ENCODE data around the gene MIGA2. TPM values are rescaled to one million over a fixed set of nuclear protein-coding genes. Genes with fewer than 3 reads are reported as not detected.
A peak's percentile ranks its signal among the peaks of the same experiment; 100 is the strongest.

The MIGA2 gene
- total and polyA plus RNA-seq, 2 donors = 14.4 to 43.0 TPM

GRCh38 chr9:129074106-129074505 lies 37.7 kb downstream of the MIGA2 start:
- WGBS = 99% methylated on average over 3 of the region's 3 CpGs
- Histone ChIP-seq H3K27me3 (ENCODE audit: control insufficient read depth in 2 of 2, insufficient read depth in 1 of 2, low read length in 1 of 2) (no peaks in the 10 kb centered on the region), H3K27ac (ENCODE audit: low read depth in 1 of 2, low read length in 1 of 2) (no peak overlapping the region), H3K4me3 (ENCODE audit: low read length in 2 of 2) (no peak overlapping the region), H3K36me3 (ENCODE audit: control insufficient read depth in 2 of 2, insufficient read depth in 2 of 2, low read length in 1 of 2) (peaks cover 5 to 9% of the 10 kb centered on the region in 2 donors), H3K4me1 (ENCODE audit: control insufficient read depth in 2 of 2, insufficient read depth in 2 of 2, low read length in 2 of 2) (peaks cover 22 to 38% of the 10 kb centered on the region in 2 donors), H3K9me3 (ENCODE audit: control insufficient read depth in 2 of 2, insufficient read depth in 1 of 2, low read length in 1 of 2) (peaks cover 0 to 6% of the 10 kb centered on the region in 2 donors)
- no peak for DNase-seq (ENCODE audit: low read depth in 6 of 9, low spot score in 9 of 9)

- Histone ChIP-seq H3K27ac (ENCODE audit: low read depth in 1 of 2, low read length in 1 of 2) (no peak overlapping the region), H3K9me3 (ENCODE audit: control insufficient read depth in 2 of 2, insufficient read depth in 1 of 2, low read length in 1 of 2) (peaks cover 0 to 3% of the 10 kb centered on the region in 2 donors), H3K4me3 (ENCODE audit: low read length in 2 of 2) (no peak overlapping the region), H3K4me1 (ENCODE audit: control insufficient read depth in 2 of 2, insufficient read depth in 2 of 2, low read length in 2 of 2) (peaks cover 9 to 25% of the 10 kb centered on the region in 2 donors), H3K36me3 (ENCODE audit: control insufficient read depth in 2 of 2, insufficient read depth in 2 of 2, low read length in 1 of 2) (peaks cover 3 to 5% of the 10 kb centered on the region in 2 donors), H3K27me3 (ENCODE audit: control insufficient read depth in 2 of 2, insufficient read depth in 1 of 2, low read length in 1 of 2) (no peaks in the 10 kb centered on the region)
- 98% methylated on average over 16 of the region's 16 CpGs for WGBS
- no peak for DNase-seq (ENCODE audit: low read depth in 6 of 9, low spot score in 9 of 9)
These were observed 39.7 kb downstream of the MIGA2 start for GRCh38 chr9:129075996-129076639.

DNA sequence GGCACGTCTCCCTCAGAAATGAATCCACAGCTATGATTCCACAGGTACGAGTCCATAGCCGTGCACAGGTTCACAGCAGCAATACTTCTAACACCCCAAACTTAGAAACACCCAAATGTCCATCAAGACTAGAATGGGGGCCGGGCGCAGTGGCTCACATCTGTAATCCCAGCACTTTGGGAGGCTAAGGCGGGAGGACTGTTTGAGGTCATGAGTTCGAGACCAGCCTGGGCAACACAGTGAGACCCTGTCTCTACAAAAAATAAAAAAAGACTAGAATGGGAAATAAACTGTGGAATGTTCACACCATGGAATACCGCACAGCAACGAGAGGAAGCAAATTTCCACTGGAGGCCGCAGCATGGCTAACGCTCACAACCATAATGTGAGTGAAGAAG lies 40.2 kb downstream of the MIGA2 start:
- H3K4me1 ChIP-seq (ENCODE audit: control insufficient read depth in 2 of 2, insufficient read depth in 2 of 2, low read length in 2 of 2) = peaks cover 6 to 22% of the 10 kb centered on the region in 2 donors
- DNase-seq (ENCODE audit: low read depth in 6 of 9, low spot score in 9 of 9) = no peak
- no peak overlapping the region for H3K4me3 ChIP-seq (ENCODE audit: low read length in 2 of 2)
- WGBS = 98% methylated on average over 11 of the region's 11 CpGs
- peaks cover 0 to 5% of the 10 kb centered on the region in 2 donors for H3K36me3 ChIP-seq (ENCODE audit: control insufficient read depth in 2 of 2, insufficient read depth in 2 of 2, low read length in 1 of 2)
- H3K27ac ChIP-seq (ENCODE audit: low read depth in 1 of 2, low read length in 1 of 2) = no peak overlapping the region
- H3K27me3 ChIP-seq (ENCODE audit: control insufficient read depth in 2 of 2, insufficient read depth in 1 of 2, low read length in 1 of 2) = no peaks in the 10 kb centered on the region
- peaks cover 0 to 3% of the 10 kb centered on the region in 2 donors for H3K9me3 ChIP-seq (ENCODE audit: control insufficient read depth in 2 of 2, insufficient read depth in 1 of 2, low read length in 1 of 2)

- no peak for DNase-seq (ENCODE audit: low read depth in 6 of 9, low spot score in 9 of 9)
- Histone ChIP-seq H3K36me3 (ENCODE audit: control insufficient read depth in 2 of 2, insufficient read depth in 2 of 2, low read length in 1 of 2) (no peaks in the 10 kb centered on the region), H3K4me1 (ENCODE audit: control insufficient read depth in 2 of 2, insufficient read depth in 2 of 2, low read length in 2 of 2) (peaks cover 7 to 22% of the 10 kb centered on the region in 2 donors), H3K27ac (ENCODE audit: low read depth in 1 of 2, low read length in 1 of 2) (no peak overlapping the region), H3K9me3 (ENCODE audit: control insufficient read depth in 2 of 2, insufficient read depth in 1 of 2, low read length in 1 of 2) (peaks cover 0 to 3% of the 10 kb centered on the region in 2 donors), H3K4me3 (ENCODE audit: low read length in 2 of 2) (no peak overlapping the region), H3K27me3 (ENCODE audit: control insufficient read depth in 2 of 2, insufficient read depth in 1 of 2, low read length in 1 of 2) (no peaks in the 10 kb centered on the region)
- 95% methylated on average over 10 of the region's 10 CpGs for WGBS
These were observed 40.8 kb downstream of the MIGA2 start for GRCh38 chr9:129077236-129077635.

DNA sequence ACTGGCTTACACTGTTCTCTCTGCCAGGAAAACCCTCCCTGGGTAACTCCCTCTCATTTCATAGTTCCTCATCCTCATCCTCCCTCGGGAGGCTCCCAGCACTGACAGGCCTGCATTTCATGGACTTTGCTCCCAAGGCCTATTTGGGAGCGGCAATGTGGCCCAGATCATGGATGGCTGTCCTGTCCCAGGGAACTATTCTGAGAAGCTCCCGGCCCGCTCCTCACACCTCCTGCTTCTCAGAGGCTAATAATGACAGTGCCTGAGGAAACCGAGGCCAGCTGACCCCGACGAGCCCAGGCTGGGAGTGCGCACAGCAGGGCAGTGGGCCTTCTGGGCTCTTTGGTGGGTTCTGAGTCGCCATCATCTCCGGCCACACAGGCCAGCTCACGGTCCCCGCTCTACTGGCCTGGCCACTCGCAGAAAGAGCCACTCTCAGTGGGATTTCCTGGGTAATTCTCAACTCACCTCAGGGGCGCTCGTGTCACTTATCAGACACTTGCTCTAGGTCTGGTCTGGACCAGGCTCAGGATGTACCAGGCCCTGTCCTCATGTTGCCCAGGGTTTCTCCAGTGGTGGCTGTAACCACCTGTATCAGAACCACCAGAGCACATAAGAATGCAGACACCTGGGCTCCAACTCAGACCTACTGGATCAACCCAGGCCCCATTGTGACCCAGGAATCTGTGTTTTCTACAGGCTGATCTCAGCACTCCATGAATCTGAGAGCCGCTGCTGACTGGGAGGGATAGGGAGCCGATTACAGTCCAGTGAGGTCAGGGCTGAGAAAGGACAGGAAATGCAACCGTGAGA lies 42.5 kb downstream of the MIGA2 start:
- WGBS = 91% methylated on average over 18 of the region's 18 CpGs
- H3K27ac ChIP-seq (ENCODE audit: low read depth in 1 of 2, low read length in 1 of 2) = no peak overlapping the region

DNA sequence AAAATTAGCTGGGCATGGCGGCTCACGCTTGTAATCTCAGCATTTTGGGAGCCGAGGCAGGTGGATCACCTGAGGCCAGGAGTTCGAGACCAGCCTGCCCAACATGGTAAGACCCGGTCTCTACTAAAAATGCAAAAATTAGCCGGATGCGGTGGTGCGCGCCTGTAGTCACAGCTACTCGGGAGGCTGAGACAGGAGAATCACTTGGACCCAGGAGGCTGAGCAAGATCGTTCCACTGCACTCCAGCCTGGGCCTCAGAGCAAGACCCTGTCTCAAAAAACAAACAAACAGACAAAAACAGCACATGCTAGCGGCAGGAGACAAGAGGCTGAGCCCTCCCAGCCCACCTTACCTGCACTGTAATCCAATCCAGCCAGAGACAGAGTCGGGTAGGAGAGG lies 43.4 kb downstream of the MIGA2 start:
- Histone ChIP-seq H3K27ac (ENCODE audit: low read depth in 1 of 2, low read length in 1 of 2) (no peak overlapping the region), H3K9me3 (ENCODE audit: control insufficient read depth in 2 of 2, insufficient read depth in 1 of 2, low read length in 1 of 2) (peaks cover 0 to 3% of the 10 kb centered on the region in 2 donors), H3K4me1 (ENCODE audit: control insufficient read depth in 2 of 2, insufficient read depth in 2 of 2, low read length in 2 of 2) (peaks cover 10 to 22% of the 10 kb centered on the region in 2 donors), H3K4me3 (ENCODE audit: low read length in 2 of 2) (no peak overlapping the region), H3K36me3 (ENCODE audit: control insufficient read depth in 2 of 2, insufficient read depth in 2 of 2, low read length in 1 of 2) (peaks cover 8 to 16% of the 10 kb centered on the region in 2 donors), H3K27me3 (ENCODE audit: control insufficient read depth in 2 of 2, insufficient read depth in 1 of 2, low read length in 1 of 2) (no peaks in the 10 kb centered on the region)
- no peak for DNase-seq (ENCODE audit: low read depth in 6 of 9, low spot score in 9 of 9)
- 90% methylated on average over 13 of the region's 13 CpGs for WGBS

More for the DNA sequence above, 42.5 kb downstream of the MIGA2 start:
- no peaks in the 10 kb centered on the region for H3K27me3 ChIP-seq (ENCODE audit: control insufficient read depth in 2 of 2, insufficient read depth in 1 of 2, low read length in 1 of 2)
- H3K4me3 ChIP-seq (ENCODE audit: low read length in 2 of 2) = no peak overlapping the region
- DNase-seq (ENCODE audit: low read depth in 6 of 9, low spot score in 9 of 9) = no peak
- peaks cover 2 to 7% of the 10 kb centered on the region in 2 donors for H3K36me3 ChIP-seq (ENCODE audit: control insufficient read depth in 2 of 2, insufficient read depth in 2 of 2, low read length in 1 of 2)
- H3K9me3 ChIP-seq (ENCODE audit: control insufficient read depth in 2 of 2, insufficient read depth in 1 of 2, low read length in 1 of 2) = peaks cover 0 to 3% of the 10 kb centered on the region in 2 donors
- H3K4me1 ChIP-seq (ENCODE audit: control insufficient read depth in 2 of 2, insufficient read depth in 2 of 2, low read length in 2 of 2) = peaks cover 10 to 22% of the 10 kb centered on the region in 2 donors

- DNase-seq (ENCODE audit: low read depth in 6 of 9, low spot score in 9 of 9) = no peak
These were observed 43.8 kb downstream of the MIGA2 start for GRCh38 chr9:129080298-129080600.

DNA sequence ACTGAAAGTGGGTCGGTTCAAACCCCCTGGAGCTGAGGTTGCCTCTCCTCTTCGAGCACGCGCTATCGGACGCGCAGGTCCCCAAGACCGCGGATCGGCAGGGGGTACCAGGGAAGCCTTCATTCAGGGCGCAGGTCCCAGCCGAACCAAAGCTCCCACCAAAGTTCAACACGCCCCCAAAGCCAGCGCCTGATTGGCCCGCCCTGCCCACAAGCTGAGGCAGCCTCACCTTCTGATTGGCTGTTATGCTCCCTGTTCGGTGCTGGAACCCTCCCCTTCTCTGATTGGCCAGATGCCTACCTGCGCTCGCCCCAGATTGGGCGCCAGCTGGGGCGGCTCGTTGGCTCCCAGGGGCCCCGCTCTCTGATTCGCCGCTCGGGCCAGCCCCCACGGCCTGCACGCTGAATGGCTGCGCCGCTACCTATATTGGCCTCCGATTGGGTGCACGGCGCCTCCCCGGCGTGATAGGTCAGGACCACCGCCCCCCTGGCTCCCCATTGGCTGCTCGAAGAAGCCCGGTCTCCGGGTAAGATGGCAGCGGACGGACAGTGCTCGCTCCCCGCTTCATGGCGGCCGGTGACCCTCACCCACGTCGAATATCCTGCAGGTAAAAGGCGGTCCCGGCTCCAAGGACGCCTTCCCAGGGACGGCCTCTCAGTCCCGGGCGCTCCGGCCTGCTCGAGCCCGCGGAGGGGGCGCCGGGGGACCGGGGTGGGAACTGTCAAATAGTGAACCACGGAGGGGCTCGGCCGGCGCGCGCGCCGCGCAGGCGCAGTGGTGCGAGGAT lies 44.4 kb downstream of the MIGA2 start, which contains the start of gene DOLPP1:
TSS of gene DOLPP1 (plus strand) at position 511 of the 787 bp plus-strand sequence. CDS start at position 532, 21 bp downstream.
- Histone ChIP-seq H3K27ac (ENCODE audit: low read depth in 1 of 2, low read length in 1 of 2) (peak within 1 kb of the TSS; percentile 87 to 94), H3K4me3 (ENCODE audit: low read length in 2 of 2) (peak within 1 kb of the TSS; percentile 89 to 90), H3K4me1 (ENCODE audit: control insufficient read depth in 2 of 2, insufficient read depth in 2 of 2, low read length in 2 of 2) (peaks cover 10 to 22% of the 10 kb centered on the region in 2 donors), H3K27me3 (ENCODE audit: control insufficient read depth in 2 of 2, insufficient read depth in 1 of 2, low read length in 1 of 2) (no peaks in the 10 kb centered on the region), H3K36me3 (ENCODE audit: control insufficient read depth in 2 of 2, insufficient read depth in 2 of 2, low read length in 1 of 2) (peaks cover 18 to 26% of the 10 kb centered on the region in 2 donors), H3K9me3 (ENCODE audit: control insufficient read depth in 2 of 2, insufficient read depth in 1 of 2, low read length in 1 of 2) (peaks cover 0 to 3% of the 10 kb centered on the region in 2 donors)
- DNase-seq (ENCODE audit: low read depth in 6 of 9, low spot score in 9 of 9) = peak; percentile 91 to 99 (median 98)
- WGBS = under 1% methylated on average over 70 of the region's 70 CpGs

More at GRCh38 chr9:129080298-129080600, 43.8 kb downstream of the MIGA2 start:
- H3K27ac ChIP-seq (ENCODE audit: low read depth in 1 of 2, low read length in 1 of 2) = peak overlapping the region in 1 of 2 donors; percentile 0
- H3K4me1 ChIP-seq (ENCODE audit: control insufficient read depth in 2 of 2, insufficient read depth in 2 of 2, low read length in 2 of 2) = peaks cover 10 to 22% of the 10 kb centered on the region in 2 donors
- H3K4me3 ChIP-seq (ENCODE audit: low read length in 2 of 2) = peak overlapping the region; percentile 89 to 90
- H3K36me3 ChIP-seq (ENCODE audit: control insufficient read depth in 2 of 2, insufficient read depth in 2 of 2, low read length in 1 of 2) = peaks cover 12 to 20% of the 10 kb centered on the region in 2 donors
- WGBS = 12% methylated on average over 12 of the region's 12 CpGs
- H3K9me3 ChIP-seq (ENCODE audit: control insufficient read depth in 2 of 2, insufficient read depth in 1 of 2, low read length in 1 of 2) = peaks cover 0 to 3% of the 10 kb centered on the region in 2 donors
- H3K27me3 ChIP-seq (ENCODE audit: control insufficient read depth in 2 of 2, insufficient read depth in 1 of 2, low read length in 1 of 2) = no peaks in the 10 kb centered on the region

Measured in thymus (tissue), 11 donors.